ENCODE data around the gene CNKSR1.

GRCh38 chr1:26148887-26149286 is 28.4 kb upstream of the CNKSR1 start:
- no peak for TF ChIP-seq POLR2A (IDR thresholded peaks at IDR 0.05)
- TF ChIP-seq CTCF (IDR thresholded peaks at IDR 0.05): no peak

All from Peyer's patch (tissue), 4 donors.